ENCODE results near the gene ARHGEF37.

ARHGEF37 gene

DNA sequence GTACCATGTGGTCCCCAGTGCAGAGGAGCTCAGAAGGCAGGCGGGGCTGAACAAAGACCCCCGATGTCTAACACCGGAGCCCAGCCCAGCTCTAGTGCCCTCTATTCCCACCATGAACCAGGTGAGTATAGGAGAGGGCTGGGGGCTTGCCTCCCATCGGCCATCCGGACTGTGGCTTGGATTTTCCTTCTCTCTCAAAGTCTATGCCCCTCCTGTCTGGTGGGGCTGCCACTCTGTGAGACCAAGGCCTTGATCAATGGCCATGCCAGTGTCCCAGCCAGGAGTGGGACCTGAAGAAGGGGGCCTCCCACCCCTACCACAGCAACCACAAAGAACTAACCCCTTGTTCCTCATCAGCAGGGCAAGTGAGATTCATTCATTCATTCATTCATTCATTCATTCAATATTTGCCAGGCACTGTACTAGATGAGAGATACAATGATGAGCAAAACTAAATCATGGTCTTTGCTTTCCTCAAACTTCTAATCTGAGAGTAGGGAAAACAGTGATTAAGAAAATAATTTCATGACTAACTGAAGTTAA lies 47.6 kb downstream of the ARHGEF37 start:
- Histone ChIP-seq H3K27me3 (ENCODE audit: insufficient read depth, low read length) (no peaks in the 10 kb centered on the region), H3K27ac (ENCODE audit: low read depth, low read length) (no peak overlapping the region), H3K79me2 (ENCODE audit: control insufficient read depth, insufficient read depth, low read length, unreplicated experiment) (no peaks in the 10 kb centered on the region), H3K4me3 (ENCODE audit: low read depth, low read length) (no peak overlapping the region), H3K36me3 (ENCODE audit: insufficient read depth, low read length) (no peaks in the 10 kb centered on the region), H2AFZ (ENCODE audit: low read length, unreplicated experiment) (no peak overlapping the region), H3K4me1 (ENCODE audit: control insufficient read depth, insufficient read depth, low read length, unreplicated experiment) (peaks cover 21% of the 10 kb centered on the region)

DNA sequence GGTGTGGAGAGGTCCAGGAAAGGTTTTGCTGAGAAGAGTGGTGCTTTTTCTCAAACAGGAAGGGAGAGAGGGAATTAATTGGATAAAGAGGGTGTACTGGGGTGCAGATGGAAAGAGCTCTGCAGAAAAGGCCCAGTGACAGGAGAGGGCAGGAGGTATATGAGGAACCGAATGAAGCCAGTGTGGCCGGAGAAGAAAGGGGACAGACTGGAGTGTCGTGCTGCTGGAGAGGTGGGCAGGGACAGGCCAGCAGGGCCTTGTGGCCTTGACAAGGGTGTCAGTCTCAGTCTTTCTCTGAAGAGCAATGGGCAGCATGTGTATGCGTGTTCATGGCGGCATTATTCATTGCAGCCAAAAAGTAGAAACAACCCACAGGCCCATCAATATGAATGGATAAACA lies 48.1 kb downstream of the ARHGEF37 start:
- Histone ChIP-seq H3K4me1 (ENCODE audit: control insufficient read depth, insufficient read depth, low read length, unreplicated experiment) (peaks cover 21% of the 10 kb centered on the region), H3K27ac (ENCODE audit: low read depth, low read length) (no peak overlapping the region), H3K4me3 (ENCODE audit: low read depth, low read length) (no peak overlapping the region), H2AFZ (ENCODE audit: low read length, unreplicated experiment) (no peak overlapping the region), H3K36me3 (ENCODE audit: insufficient read depth, low read length) (no peaks in the 10 kb centered on the region), H3K27me3 (ENCODE audit: insufficient read depth, low read length) (no peaks in the 10 kb centered on the region), H3K79me2 (ENCODE audit: control insufficient read depth, insufficient read depth, low read length, unreplicated experiment) (no peaks in the 10 kb centered on the region)

DNA sequence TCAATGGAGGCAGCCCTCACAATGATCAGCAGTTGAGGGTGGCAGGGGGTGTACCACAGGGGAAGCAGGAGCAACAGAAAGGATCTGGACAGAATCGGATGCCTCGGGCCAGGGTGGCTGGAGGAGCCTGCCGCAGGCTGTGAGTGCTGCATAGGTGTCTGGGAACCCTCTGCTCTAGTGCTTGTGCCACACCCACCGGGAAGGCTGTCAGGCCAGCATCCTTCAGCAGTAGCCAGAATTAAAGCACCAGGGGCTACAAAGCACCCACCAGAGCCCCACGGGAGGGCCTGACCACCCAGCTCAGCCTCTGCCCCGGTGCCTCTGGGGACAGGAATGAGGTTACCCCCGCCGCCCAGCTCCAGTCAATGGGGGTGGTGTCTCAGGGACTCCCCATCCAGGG lies 49.0 kb downstream of the ARHGEF37 start:
- Histone ChIP-seq H3K4me3 (ENCODE audit: low read depth, low read length) (no peak overlapping the region), H2AFZ (ENCODE audit: low read length, unreplicated experiment) (no peak overlapping the region), H3K27ac (ENCODE audit: low read depth, low read length) (no peak overlapping the region), H3K27me3 (ENCODE audit: insufficient read depth, low read length) (no peaks in the 10 kb centered on the region), H3K4me1 (ENCODE audit: control insufficient read depth, insufficient read depth, low read length, unreplicated experiment) (peaks cover 21% of the 10 kb centered on the region), H3K79me2 (ENCODE audit: control insufficient read depth, insufficient read depth, low read length, unreplicated experiment) (no peaks in the 10 kb centered on the region), H3K36me3 (ENCODE audit: insufficient read depth, low read length) (no peaks in the 10 kb centered on the region)

GRCh38 chr5:149631506-149631905 lies 50.2 kb downstream of the ARHGEF37 start:
- Histone ChIP-seq H2AFZ (ENCODE audit: low read length, unreplicated experiment) (no peak overlapping the region), H3K27me3 (ENCODE audit: insufficient read depth, low read length) (no peaks in the 10 kb centered on the region), H3K27ac (ENCODE audit: low read depth, low read length) (peak overlapping the region; percentile 63; the same call in 1 of the 2 replicates), H3K4me1 (ENCODE audit: control insufficient read depth, insufficient read depth, low read length, unreplicated experiment) (peaks cover 21% of the 10 kb centered on the region), H3K79me2 (ENCODE audit: control insufficient read depth, insufficient read depth, low read length, unreplicated experiment) (no peaks in the 10 kb centered on the region), H3K36me3 (ENCODE audit: insufficient read depth, low read length) (no peaks in the 10 kb centered on the region), H3K4me3 (ENCODE audit: low read depth, low read length) (no peak overlapping the region)

DNA sequence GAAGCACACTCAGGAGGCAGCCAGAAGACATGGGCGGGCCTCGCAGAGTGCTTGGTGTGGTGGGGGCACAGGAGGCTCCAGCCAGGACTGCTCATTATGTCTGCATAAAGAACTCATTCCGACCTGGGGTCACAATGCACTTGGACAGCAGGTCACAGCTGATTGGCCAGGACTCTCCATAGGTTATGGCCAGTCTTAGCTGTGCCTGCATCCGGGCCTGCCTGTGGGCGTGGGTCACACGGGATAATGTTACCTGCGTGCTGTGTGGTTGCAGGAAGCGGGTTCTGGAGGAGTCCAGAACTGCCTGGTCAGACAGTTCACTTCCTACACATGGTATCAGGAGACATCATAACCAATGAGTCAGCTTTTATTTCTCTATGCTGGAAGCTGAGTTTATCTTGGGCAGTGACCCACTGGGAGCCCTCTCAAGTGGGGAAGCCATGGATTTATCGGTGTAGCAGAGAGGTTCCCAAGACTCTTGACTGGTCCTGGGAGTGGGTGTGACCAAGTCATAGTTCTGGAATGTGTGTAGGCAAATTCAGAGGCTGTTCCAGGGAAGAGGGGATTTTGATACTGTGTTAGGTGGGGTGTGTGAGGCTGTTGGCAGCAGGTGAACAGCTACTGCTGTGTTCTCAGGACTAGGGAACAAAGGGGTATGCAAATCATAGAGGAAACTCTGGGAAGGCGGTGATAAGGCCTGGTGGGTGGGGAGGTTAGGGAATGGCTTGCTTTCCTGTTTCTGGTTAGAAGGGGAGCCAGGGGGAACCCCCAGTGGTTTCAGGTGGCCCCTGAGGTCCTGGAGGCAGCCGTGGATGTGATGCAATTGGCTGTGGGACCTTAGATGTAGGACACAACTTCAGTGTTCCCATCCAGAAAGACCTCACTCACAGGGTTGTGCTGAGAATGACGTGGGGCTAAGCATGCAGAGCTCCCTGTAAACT lies 51.3 kb downstream of the ARHGEF37 start:
- Histone ChIP-seq H3K4me3 (ENCODE audit: low read depth, low read length) (no peak overlapping the region), H3K79me2 (ENCODE audit: control insufficient read depth, insufficient read depth, low read length, unreplicated experiment) (no peaks in the 10 kb centered on the region), H3K27ac (ENCODE audit: low read depth, low read length) (peak overlapping the region; percentile 63), H3K36me3 (ENCODE audit: insufficient read depth, low read length) (no peaks in the 10 kb centered on the region), H3K4me1 (ENCODE audit: control insufficient read depth, insufficient read depth, low read length, unreplicated experiment) (peaks cover 21% of the 10 kb centered on the region), H3K27me3 (ENCODE audit: insufficient read depth, low read length) (no peaks in the 10 kb centered on the region), H2AFZ (ENCODE audit: low read length, unreplicated experiment) (peak overlapping the region; percentile 43)

GRCh38 chr5:149633476-149634350 lies 52.4 kb downstream of the ARHGEF37 start:
- H3K79me2 ChIP-seq (ENCODE audit: control insufficient read depth, insufficient read depth, low read length, unreplicated experiment): no peaks in the 10 kb centered on the region
- no peak overlapping the region for H3K4me3 ChIP-seq (ENCODE audit: low read depth, low read length)
- H3K27ac ChIP-seq (ENCODE audit: low read depth, low read length): peak overlapping the region; percentile 63; the same call in 1 of the 2 replicates
- H2AFZ ChIP-seq (ENCODE audit: low read length, unreplicated experiment): no peak overlapping the region
- peaks cover 21% of the 10 kb centered on the region for H3K4me1 ChIP-seq (ENCODE audit: control insufficient read depth, insufficient read depth, low read length, unreplicated experiment)
- no peaks in the 10 kb centered on the region for H3K27me3 ChIP-seq (ENCODE audit: insufficient read depth, low read length)
- no peaks in the 10 kb centered on the region for H3K36me3 ChIP-seq (ENCODE audit: insufficient read depth, low read length)

DNA sequence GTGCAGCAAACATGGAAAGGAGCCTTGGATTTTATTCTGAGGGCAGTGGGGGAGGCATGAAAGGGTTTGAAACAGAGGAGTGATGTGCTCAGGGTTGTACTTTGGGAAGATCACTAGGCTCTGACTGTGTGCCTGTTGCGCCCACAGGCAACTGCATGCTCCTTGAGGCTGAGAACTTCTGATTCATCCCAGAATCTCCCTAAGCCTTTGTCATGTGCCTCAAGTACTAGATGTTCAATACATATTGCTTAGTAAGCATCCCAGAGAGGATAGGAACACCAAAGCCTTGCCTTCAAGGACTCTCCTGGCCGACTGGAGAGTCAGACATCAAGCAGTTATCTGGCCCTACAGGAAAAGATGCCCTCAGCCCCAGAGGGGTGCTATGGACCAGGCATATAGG lies 54.1 kb downstream of the ARHGEF37 start:
- Histone ChIP-seq H3K36me3 (ENCODE audit: insufficient read depth, low read length) (no peaks in the 10 kb centered on the region), H2AFZ (ENCODE audit: low read length, unreplicated experiment) (no peak overlapping the region), H3K27me3 (ENCODE audit: insufficient read depth, low read length) (no peaks in the 10 kb centered on the region), H3K4me3 (ENCODE audit: low read depth, low read length) (no peak overlapping the region), H3K27ac (ENCODE audit: low read depth, low read length) (no peak overlapping the region), H3K79me2 (ENCODE audit: control insufficient read depth, insufficient read depth, low read length, unreplicated experiment) (no peaks in the 10 kb centered on the region), H3K4me1 (ENCODE audit: control insufficient read depth, insufficient read depth, low read length, unreplicated experiment) (peaks cover 21% of the 10 kb centered on the region)

DNA sequence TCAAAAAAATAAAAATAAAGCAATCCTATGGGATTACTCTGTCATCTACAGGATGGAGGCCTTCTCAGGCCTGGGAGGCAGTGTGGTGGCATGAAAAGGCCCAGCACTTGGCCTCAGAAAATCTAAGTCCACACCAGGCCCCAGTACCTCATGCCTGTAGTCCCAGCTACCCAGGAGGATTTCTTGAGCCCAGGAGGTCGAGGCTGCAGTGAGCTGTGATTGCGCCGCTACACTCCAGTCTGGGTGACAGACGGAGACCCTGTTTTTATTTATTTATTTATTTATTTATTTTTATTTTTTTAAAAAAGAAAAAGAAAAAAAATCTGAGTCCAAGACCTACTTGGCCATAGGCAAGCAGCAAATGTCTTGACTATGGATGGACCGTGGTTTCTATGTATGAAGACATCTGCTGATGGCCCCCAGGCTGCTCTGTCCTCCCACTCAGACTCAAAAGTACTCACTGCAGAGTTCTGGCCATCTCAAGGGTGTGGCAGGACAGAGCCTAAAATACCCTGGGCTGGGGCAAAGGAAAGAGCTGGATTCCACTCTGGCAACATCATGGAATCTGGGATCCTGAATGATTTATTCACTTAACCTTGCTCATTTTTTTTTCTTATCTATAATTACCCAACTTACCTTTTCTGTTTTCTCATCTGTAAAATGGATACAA lies 55.0 kb downstream of the ARHGEF37 start:
- H3K79me2 ChIP-seq (ENCODE audit: control insufficient read depth, insufficient read depth, low read length, unreplicated experiment): no peaks in the 10 kb centered on the region
- H3K27me3 ChIP-seq (ENCODE audit: insufficient read depth, low read length): no peaks in the 10 kb centered on the region
- H3K27ac ChIP-seq (ENCODE audit: low read depth, low read length): no peak overlapping the region
- H2AFZ ChIP-seq (ENCODE audit: low read length, unreplicated experiment): no peak overlapping the region
- no peaks in the 10 kb centered on the region for H3K36me3 ChIP-seq (ENCODE audit: insufficient read depth, low read length)
- peaks cover 26% of the 10 kb centered on the region for H3K4me1 ChIP-seq (ENCODE audit: control insufficient read depth, insufficient read depth, low read length, unreplicated experiment)
- no peak overlapping the region for H3K4me3 ChIP-seq (ENCODE audit: low read depth, low read length)

- no peaks in the 10 kb centered on the region for H3K27me3 ChIP-seq (ENCODE audit: insufficient read depth, low read length)
- peaks cover 24% of the 10 kb centered on the region for H3K4me1 ChIP-seq (ENCODE audit: control insufficient read depth, insufficient read depth, low read length, unreplicated experiment)
- H3K36me3 ChIP-seq (ENCODE audit: insufficient read depth, low read length): no peaks in the 10 kb centered on the region
- no peak overlapping the region for H3K4me3 ChIP-seq (ENCODE audit: low read depth, low read length)
- H2AFZ ChIP-seq (ENCODE audit: low read length, unreplicated experiment): no peak overlapping the region
- H3K79me2 ChIP-seq (ENCODE audit: control insufficient read depth, insufficient read depth, low read length, unreplicated experiment): no peaks in the 10 kb centered on the region
- H3K27ac ChIP-seq (ENCODE audit: low read depth, low read length): no peak overlapping the region
Measured at GRCh38 chr5:149636861-149637246, 55.6 kb downstream of the ARHGEF37 start.

GRCh38 chr5:149638136-149638535 lies 56.8 kb downstream of the ARHGEF37 start:
- Histone ChIP-seq H3K4me1 (ENCODE audit: control insufficient read depth, insufficient read depth, low read length, unreplicated experiment) (peaks cover 11% of the 10 kb centered on the region), H2AFZ (ENCODE audit: low read length, unreplicated experiment) (no peak overlapping the region), H3K36me3 (ENCODE audit: insufficient read depth, low read length) (no peaks in the 10 kb centered on the region), H3K27ac (ENCODE audit: low read depth, low read length) (no peak overlapping the region), H3K27me3 (ENCODE audit: insufficient read depth, low read length) (no peaks in the 10 kb centered on the region), H3K79me2 (ENCODE audit: control insufficient read depth, insufficient read depth, low read length, unreplicated experiment) (no peaks in the 10 kb centered on the region), H3K4me3 (ENCODE audit: low read depth, low read length) (no peak overlapping the region)

Data from ACC112 (cell line).